ENCODE results near the gene TRAF1. TPM values are rescaled to one million over a fixed set of nuclear protein-coding genes. Genes with fewer than 3 reads are reported as not detected.
"Not testable (repeated sequence)": the region's sequence is repeated elsewhere in the genome, so short reads cannot be mapped to it uniquely, and the experiment has no call there.

Gene TRAF1
- polyA plus RNA-seq, 1 donor from 2014 or later, result 0.89 TPM

DNA sequence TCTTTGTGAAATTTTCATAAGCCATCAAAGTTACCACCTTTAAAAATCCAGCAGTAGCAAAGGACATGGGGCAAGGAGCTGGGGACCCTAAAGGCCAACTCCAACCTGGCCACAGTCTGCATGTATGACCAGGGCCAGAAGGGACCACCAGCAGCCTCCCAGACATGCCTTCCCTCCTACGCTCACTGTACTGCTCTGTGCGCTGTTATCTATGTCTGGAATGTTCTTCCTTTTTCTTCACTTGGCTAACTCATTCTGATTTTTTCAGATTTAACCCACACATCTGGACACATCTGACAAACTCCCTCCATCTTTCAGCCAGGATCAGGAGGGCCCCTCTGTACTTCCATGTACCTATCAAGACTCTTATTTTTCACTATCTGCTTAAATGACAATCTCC is 47.6 kb upstream of the TRAF1 start:
- H2AFZ ChIP-seq (ENCODE audit: low read depth, low read length), result no peak overlapping the region
- H3K9ac ChIP-seq (ENCODE audit: low read length), result no peak overlapping the region
- TF ChIP-seq TAF1 (IDR thresholded peaks at IDR 0.05; ENCODE audit: low read depth) (no peak), RAD21 (conservative IDR thresholded peaks at IDR 0.05) (no peak), EP300 (conservative IDR thresholded peaks at IDR 0.05; ENCODE audit: poor library complexity, severe bottlenecking) (no peak), MXI1 (conservative IDR thresholded peaks at IDR 0.05; ENCODE audit: poor library complexity, severe bottlenecking) (no peak), POLR2AphosphoS5 (IDR thresholded peaks at IDR 0.05) (no peak), SMC3 (conservative IDR thresholded peaks at IDR 0.05; ENCODE audit: poor library complexity) (no peak)
- TF ChIP-seq, protein P1, sequence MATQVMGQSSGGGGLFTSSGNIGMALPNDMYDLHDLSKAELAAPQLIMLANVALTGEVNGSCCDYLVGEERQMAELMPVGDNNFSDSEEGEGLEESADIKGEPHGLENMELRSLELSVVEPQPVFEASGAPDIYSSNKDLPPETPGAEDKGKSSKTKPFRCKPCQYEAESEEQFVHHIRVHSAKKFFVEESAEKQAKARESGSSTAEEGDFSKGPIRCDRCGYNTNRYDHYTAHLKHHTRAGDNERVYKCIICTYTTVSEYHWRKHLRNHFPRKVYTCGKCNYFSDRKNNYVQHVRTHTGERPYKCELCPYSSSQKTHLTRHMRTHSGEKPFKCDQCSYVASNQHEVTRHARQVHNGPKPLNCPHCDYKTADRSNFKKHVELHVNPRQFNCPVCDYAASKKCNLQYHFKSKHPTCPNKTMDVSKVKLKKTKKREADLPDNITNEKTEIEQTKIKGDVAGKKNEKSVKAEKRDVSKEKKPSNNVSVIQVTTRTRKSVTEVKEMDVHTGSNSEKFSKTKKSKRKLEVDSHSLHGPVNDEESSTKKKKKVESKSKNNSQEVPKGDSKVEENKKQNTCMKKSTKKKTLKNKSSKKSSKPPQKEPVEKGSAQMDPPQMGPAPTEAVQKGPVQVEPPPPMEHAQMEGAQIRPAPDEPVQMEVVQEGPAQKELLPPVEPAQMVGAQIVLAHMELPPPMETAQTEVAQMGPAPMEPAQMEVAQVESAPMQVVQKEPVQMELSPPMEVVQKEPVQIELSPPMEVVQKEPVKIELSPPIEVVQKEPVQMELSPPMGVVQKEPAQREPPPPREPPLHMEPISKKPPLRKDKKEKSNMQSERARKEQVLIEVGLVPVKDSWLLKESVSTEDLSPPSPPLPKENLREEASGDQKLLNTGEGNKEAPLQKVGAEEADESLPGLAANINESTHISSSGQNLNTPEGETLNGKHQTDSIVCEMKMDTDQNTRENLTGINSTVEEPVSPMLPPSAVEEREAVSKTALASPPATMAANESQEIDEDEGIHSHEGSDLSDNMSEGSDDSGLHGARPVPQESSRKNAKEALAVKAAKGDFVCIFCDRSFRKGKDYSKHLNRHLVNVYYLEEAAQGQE (IDR thresholded peaks at IDR 0.05; ENCODE audit: borderline replicate concordance), result no peak
- no peaks in the 10 kb centered on the region for H3K9me3 ChIP-seq (ENCODE audit: low read length)
- H3K27ac ChIP-seq (ENCODE audit: low read length), result no peak overlapping the region
- no peak overlapping the region for H3K4me2 ChIP-seq (ENCODE audit: low read length)
- no peaks in the 10 kb centered on the region for H3K79me2 ChIP-seq (replicated peaks; ENCODE audit: insufficient read depth, low read length)
- no peaks in the 10 kb centered on the region for H3K27me3 ChIP-seq (ENCODE audit: insufficient read depth, low read depth, low read length)
- H3K4me3 ChIP-seq (ENCODE audit: low read length), result no peak overlapping the region
- no peaks in the 10 kb centered on the region for H3F3A ChIP-seq (ENCODE audit: insufficient read depth, low read length, poor library complexity, severe bottlenecking)
- H3K9me2 ChIP-seq (ENCODE audit: insufficient read depth, low read length), result no peaks in the 10 kb centered on the region
- H4K20me1 ChIP-seq (ENCODE audit: insufficient read depth), result no peaks in the 10 kb centered on the region
- H3K36me3 ChIP-seq (ENCODE audit: insufficient read depth, low read length), result no peaks in the 10 kb centered on the region

DNA sequence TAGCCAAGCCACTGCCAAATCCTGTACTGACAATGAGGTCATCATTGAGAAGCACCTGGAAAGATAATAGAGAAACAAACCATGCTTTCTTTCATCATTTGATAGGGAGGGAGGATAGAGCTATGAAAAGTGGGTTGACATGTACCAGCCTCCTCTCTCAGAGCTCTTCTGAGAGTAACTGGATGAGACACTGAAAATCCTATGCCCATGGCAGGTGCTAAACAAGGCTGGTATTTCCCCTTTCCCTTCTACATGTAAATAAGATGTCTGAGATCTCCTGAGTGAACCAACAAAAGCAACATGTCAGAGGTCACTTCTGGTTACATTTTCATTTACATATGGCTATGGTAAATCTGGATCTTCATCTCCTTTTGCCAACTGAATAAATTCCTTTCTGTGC is 45.3 kb upstream of the TRAF1 start:
- Histone ChIP-seq H3F3A (ENCODE audit: insufficient read depth, low read length, poor library complexity, severe bottlenecking) (no peaks in the 10 kb centered on the region), H3K9ac (ENCODE audit: low read length) (no peak overlapping the region), H3K4me3 (ENCODE audit: low read length) (no peak overlapping the region), H3K9me2 (ENCODE audit: insufficient read depth, low read length) (no peaks in the 10 kb centered on the region), H4K20me1 (ENCODE audit: insufficient read depth) (no peaks in the 10 kb centered on the region), H3K9me3 (ENCODE audit: low read length) (no peaks in the 10 kb centered on the region), H3K27me3 (ENCODE audit: insufficient read depth, low read depth, low read length) (no peaks in the 10 kb centered on the region), H3K27ac (ENCODE audit: low read length) (no peak overlapping the region), H3K36me3 (ENCODE audit: insufficient read depth, low read length) (no peaks in the 10 kb centered on the region), H3K79me2 (replicated peaks; ENCODE audit: insufficient read depth, low read length) (no peaks in the 10 kb centered on the region), H2AFZ (ENCODE audit: low read depth, low read length) (no peak overlapping the region), H3K4me2 (ENCODE audit: low read length) (no peak overlapping the region)
- TF ChIP-seq POLR2AphosphoS5 (IDR thresholded peaks at IDR 0.05) (no peak), TAF1 (IDR thresholded peaks at IDR 0.05; ENCODE audit: low read depth) (no peak), RAD21 (conservative IDR thresholded peaks at IDR 0.05) (no peak), EP300 (conservative IDR thresholded peaks at IDR 0.05; ENCODE audit: poor library complexity, severe bottlenecking) (no peak), MXI1 (conservative IDR thresholded peaks at IDR 0.05; ENCODE audit: poor library complexity, severe bottlenecking) (no peak), SMC3 (conservative IDR thresholded peaks at IDR 0.05; ENCODE audit: poor library complexity) (no peak), EZH2 (IDR thresholded peaks at IDR 0.05; ENCODE audit: borderline replicate concordance, insufficient read depth, low read length, poor library complexity, severe bottlenecking) (no peak)
- TF ChIP-seq, protein P1 (IDR thresholded peaks at IDR 0.05; ENCODE audit: borderline replicate concordance), result no peak
- TF ChIP-seq, protein P2, sequence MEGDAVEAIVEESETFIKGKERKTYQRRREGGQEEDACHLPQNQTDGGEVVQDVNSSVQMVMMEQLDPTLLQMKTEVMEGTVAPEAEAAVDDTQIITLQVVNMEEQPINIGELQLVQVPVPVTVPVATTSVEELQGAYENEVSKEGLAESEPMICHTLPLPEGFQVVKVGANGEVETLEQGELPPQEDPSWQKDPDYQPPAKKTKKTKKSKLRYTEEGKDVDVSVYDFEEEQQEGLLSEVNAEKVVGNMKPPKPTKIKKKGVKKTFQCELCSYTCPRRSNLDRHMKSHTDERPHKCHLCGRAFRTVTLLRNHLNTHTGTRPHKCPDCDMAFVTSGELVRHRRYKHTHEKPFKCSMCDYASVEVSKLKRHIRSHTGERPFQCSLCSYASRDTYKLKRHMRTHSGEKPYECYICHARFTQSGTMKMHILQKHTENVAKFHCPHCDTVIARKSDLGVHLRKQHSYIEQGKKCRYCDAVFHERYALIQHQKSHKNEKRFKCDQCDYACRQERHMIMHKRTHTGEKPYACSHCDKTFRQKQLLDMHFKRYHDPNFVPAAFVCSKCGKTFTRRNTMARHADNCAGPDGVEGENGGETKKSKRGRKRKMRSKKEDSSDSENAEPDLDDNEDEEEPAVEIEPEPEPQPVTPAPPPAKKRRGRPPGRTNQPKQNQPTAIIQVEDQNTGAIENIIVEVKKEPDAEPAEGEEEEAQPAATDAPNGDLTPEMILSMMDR (IDR thresholded peaks at IDR 0.05; ENCODE audit: poor library complexity, severe bottlenecking), result no peak

DNA sequence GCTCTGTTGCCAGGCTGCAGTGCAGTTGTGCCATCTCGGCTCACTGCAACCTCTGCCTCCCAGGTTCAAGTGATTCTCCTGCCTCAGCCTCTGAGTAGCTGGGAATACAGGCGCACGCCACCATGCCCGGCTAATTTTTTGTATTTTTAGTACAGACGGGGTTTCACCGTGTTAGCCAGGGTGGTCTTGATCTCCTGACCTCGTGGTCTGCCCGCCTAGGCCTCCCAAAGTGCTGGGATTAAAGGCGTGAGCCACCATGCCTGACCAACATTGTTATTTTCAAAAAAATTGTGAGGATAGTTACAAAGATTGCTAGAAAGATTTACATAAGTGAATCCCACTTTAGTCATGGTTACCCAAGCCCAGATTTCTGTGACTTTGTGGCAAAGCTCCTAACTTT is 44.9 kb upstream of the TRAF1 start:
- H3K9me2 ChIP-seq (ENCODE audit: insufficient read depth, low read length); H3K27me3 ChIP-seq (ENCODE audit: insufficient read depth, low read depth, low read length); H3K79me2 ChIP-seq (replicated peaks; ENCODE audit: insufficient read depth, low read length); H3K9ac ChIP-seq (ENCODE audit: low read length); H2AFZ ChIP-seq (ENCODE audit: low read depth, low read length); H3F3A ChIP-seq (ENCODE audit: insufficient read depth, low read length, poor library complexity, severe bottlenecking); H3K27ac ChIP-seq (ENCODE audit: low read length); H3K36me3 ChIP-seq (ENCODE audit: insufficient read depth, low read length); H3K4me2 ChIP-seq (ENCODE audit: low read length); H3K4me3 ChIP-seq (ENCODE audit: low read length); H4K20me1 ChIP-seq (ENCODE audit: insufficient read depth); H3K9me3 ChIP-seq (ENCODE audit: low read length): not testable (repeated sequence)

Data from neural cell (in vitro differentiated cells).